GM12878 (cell line): ENCODE data around the gene TMED5.

Experiments used
- EP300 ChIP-seq, 2 experiments: fragments of 150-350 bp in 1 of 2; IDR thresholded peaks; 2 replicates each; pipeline ENCODE4 v1.6.1; 2011 to 2012; ENCODE audit warnings: low read depth in 2 of 2, low read length in 2 of 2, borderline replicate concordance in 1 of 2, improper control_type of control experiment in 1 of 2, inconsistent platforms in 1 of 2; ENCODE audit not compliant: control insufficient read depth in 1 of 2
- EZH2 ChIP-seq: IDR thresholded peaks from 2 replicates; pipeline ENCODE4 v1.6.1; 2012; ENCODE audit warnings: low read depth, mild to moderate bottlenecking, control low read depth, inconsistent platforms, low read length, borderline replicate concordance; ENCODE audit not compliant: control insufficient read depth
- MEF2A ChIP-seq: IDR thresholded peaks from 2 replicates; pipeline ENCODE4 v1.6.1; 2011; ENCODE audit warnings: low read depth, mild to moderate bottlenecking, low read length, moderate library complexity; ENCODE audit not compliant: insufficient read depth
- POLR2A ChIP-seq: IDR thresholded peaks from 2 replicates; pipeline ENCODE4 v1.6.1; 2011; ENCODE audit warnings: low read depth, mild to moderate bottlenecking, low read length
- POLR2AphosphoS2 ChIP-seq: IDR thresholded peaks from 2 replicates; pipeline ENCODE4 v1.6.1; 2011; ENCODE audit warnings: low read depth, mild to moderate bottlenecking, low read length, improper control_type of control experiment, moderate library complexity
- TCF7 ChIP-seq: IDR thresholded peaks from 2 replicates; pipeline ENCODE4 v1.6.1; 2014; ENCODE audit warnings: antibody characterized with exemption, borderline replicate concordance
- ZZZ3 ChIP-seq: IDR thresholded peaks from 2 replicates; pipeline ENCODE4 v1.6.1; 2011; ENCODE audit warnings: low read depth; ENCODE audit not compliant: control insufficient read depth, insufficient read length
- TF ChIP-seq, protein P1 (sequence below): IDR thresholded peaks from 2 replicates; pipeline ENCODE4 v1.6.1; 2011; ENCODE audit warnings: low read depth, low read length, improper control_type of control experiment, borderline replicate concordance
- TF ChIP-seq, protein P2 (sequence below), 3 experiments: IDR thresholded peaks in 2 of 3; conservative IDR thresholded peaks in 1 of 3; 2 replicates each; pipeline ENCODE4 v1.5.1; 2011; ENCODE audit warnings: low read depth in 3 of 3, low read length in 3 of 3, mild to moderate bottlenecking in 3 of 3, control low read depth in 2 of 3, moderate library complexity in 2 of 3, inconsistent platforms in 1 of 3, mixed read lengths in 1 of 3; ENCODE audit not compliant: control insufficient read depth in 2 of 3, insufficient read depth in 1 of 3; ENCODE audit errors: extremely low read depth in 1 of 3
- TF ChIP-seq, protein P3 (sequence below): IDR thresholded peaks from 2 replicates; pipeline ENCODE4 v1.6.1; 2012; ENCODE audit warnings: low read depth, low read length, improper control_type of control experiment
- TF ChIP-seq, protein P4 (sequence below): fragments of 450-650 bp; IDR thresholded peaks from 2 replicates; pipeline ENCODE4 v1.6.1; 2017; ENCODE audit warnings: antibody characterized with exemption, mild to moderate bottlenecking, moderate library complexity
- TF ChIP-seq, protein P5 (sequence below): IDR thresholded peaks from 2 replicates; pipeline ENCODE4 v1.6.1; 2011; ENCODE audit warnings: borderline replicate concordance, low read depth, mild to moderate bottlenecking, moderate library complexity, mixed read lengths, low read length; ENCODE audit not compliant: insufficient read depth; ENCODE audit errors: extremely low read length

DNA sequence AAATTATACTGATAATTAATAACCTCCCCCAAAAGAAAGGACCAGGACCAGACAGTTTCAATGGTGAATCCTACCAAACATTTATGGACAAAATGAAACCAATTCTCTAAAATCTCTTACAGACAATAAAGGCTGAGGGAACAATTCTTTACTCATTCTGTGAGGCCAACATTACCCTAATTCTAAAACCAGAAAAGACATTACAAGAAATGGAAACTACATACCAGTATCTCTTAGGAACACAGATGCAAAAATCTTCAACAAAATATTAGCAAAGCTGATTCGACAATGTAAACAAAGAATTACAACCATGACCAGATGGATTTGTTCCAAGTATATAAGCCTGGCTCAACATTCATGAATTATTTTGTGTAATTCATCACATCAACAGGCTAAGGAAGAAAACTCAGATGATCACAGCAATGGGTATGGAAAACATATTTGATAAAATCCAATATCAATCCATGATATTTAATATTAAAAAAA lies 8.6 kb downstream of the TMED5 start:
- no peak for TF ChIP-seq EP300 (IDR thresholded peaks at IDR 0.05; ENCODE audit: borderline replicate concordance in 1 of 2, control insufficient read depth in 1 of 2, low read depth in 2 of 2, low read length in 2 of 2)
- no peak for TF ChIP-seq MEF2A
- no peak for TF ChIP-seq POLR2AphosphoS2
- TF ChIP-seq, protein P1, sequence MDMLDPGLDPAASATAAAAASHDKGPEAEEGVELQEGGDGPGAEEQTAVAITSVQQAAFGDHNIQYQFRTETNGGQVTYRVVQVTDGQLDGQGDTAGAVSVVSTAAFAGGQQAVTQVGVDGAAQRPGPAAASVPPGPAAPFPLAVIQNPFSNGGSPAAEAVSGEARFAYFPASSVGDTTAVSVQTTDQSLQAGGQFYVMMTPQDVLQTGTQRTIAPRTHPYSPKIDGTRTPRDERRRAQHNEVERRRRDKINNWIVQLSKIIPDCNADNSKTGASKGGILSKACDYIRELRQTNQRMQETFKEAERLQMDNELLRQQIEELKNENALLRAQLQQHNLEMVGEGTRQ: no peak
- TF ChIP-seq, protein P2, sequence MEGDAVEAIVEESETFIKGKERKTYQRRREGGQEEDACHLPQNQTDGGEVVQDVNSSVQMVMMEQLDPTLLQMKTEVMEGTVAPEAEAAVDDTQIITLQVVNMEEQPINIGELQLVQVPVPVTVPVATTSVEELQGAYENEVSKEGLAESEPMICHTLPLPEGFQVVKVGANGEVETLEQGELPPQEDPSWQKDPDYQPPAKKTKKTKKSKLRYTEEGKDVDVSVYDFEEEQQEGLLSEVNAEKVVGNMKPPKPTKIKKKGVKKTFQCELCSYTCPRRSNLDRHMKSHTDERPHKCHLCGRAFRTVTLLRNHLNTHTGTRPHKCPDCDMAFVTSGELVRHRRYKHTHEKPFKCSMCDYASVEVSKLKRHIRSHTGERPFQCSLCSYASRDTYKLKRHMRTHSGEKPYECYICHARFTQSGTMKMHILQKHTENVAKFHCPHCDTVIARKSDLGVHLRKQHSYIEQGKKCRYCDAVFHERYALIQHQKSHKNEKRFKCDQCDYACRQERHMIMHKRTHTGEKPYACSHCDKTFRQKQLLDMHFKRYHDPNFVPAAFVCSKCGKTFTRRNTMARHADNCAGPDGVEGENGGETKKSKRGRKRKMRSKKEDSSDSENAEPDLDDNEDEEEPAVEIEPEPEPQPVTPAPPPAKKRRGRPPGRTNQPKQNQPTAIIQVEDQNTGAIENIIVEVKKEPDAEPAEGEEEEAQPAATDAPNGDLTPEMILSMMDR (IDR thresholded peaks at IDR 0.05 in 2 of 3, conservative IDR thresholded peaks at IDR 0.05 in 1 of 3; ENCODE audit: control insufficient read depth in 2 of 3, extremely low read depth in 1 of 3, insufficient read depth in 1 of 3, low read depth in 3 of 3, low read length in 3 of 3): no peak
- no peak for TF ChIP-seq EZH2
- TF ChIP-seq, protein P3, sequence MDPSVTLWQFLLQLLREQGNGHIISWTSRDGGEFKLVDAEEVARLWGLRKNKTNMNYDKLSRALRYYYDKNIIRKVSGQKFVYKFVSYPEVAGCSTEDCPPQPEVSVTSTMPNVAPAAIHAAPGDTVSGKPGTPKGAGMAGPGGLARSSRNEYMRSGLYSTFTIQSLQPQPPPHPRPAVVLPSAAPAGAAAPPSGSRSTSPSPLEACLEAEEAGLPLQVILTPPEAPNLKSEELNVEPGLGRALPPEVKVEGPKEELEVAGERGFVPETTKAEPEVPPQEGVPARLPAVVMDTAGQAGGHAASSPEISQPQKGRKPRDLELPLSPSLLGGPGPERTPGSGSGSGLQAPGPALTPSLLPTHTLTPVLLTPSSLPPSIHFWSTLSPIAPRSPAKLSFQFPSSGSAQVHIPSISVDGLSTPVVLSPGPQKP: no peak
- no peak for TF ChIP-seq TCF7
- TF ChIP-seq POLR2A: no peak
- TF ChIP-seq, protein P4, sequence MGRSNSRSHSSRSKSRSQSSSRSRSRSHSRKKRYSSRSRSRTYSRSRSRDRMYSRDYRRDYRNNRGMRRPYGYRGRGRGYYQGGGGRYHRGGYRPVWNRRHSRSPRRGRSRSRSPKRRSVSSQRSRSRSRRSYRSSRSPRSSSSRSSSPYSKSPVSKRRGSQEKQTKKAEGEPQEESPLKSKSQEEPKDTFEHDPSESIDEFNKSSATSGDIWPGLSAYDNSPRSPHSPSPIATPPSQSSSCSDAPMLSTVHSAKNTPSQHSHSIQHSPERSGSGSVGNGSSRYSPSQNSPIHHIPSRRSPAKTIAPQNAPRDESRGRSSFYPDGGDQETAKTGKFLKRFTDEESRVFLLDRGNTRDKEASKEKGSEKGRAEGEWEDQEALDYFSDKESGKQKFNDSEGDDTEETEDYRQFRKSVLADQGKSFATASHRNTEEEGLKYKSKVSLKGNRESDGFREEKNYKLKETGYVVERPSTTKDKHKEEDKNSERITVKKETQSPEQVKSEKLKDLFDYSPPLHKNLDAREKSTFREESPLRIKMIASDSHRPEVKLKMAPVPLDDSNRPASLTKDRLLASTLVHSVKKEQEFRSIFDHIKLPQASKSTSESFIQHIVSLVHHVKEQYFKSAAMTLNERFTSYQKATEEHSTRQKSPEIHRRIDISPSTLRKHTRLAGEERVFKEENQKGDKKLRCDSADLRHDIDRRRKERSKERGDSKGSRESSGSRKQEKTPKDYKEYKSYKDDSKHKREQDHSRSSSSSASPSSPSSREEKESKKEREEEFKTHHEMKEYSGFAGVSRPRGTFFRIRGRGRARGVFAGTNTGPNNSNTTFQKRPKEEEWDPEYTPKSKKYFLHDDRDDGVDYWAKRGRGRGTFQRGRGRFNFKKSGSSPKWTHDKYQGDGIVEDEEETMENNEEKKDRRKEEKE: no peak
- TF ChIP-seq ZZZ3: no peak
- TF ChIP-seq, protein P5, sequence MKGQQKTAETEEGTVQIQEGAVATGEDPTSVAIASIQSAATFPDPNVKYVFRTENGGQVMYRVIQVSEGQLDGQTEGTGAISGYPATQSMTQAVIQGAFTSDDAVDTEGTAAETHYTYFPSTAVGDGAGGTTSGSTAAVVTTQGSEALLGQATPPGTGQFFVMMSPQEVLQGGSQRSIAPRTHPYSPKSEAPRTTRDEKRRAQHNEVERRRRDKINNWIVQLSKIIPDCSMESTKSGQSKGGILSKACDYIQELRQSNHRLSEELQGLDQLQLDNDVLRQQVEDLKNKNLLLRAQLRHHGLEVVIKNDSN: no peak
